ENCODE results near the gene RASGRF1.

The RASGRF1 gene

GRCh38 chr15:79059081-79059572, 31.5 kb downstream of the RASGRF1 start:
- Histone ChIP-seq H3K9me3 (ENCODE audit: insufficient read depth, low read length) (no peaks in the 10 kb centered on the region), H3K4me1 (ENCODE audit: insufficient read depth, insufficient read length) (peaks cover 3% of the 10 kb centered on the region), H3K27me3 (ENCODE audit: insufficient read depth, insufficient read length) (peaks cover 11% of the 10 kb centered on the region), H3K4me3 (ENCODE audit: insufficient read length, low read depth) (no peak overlapping the region), H3K9ac (ENCODE audit: insufficient read length, low read depth) (no peak overlapping the region), H3K36me3 (ENCODE audit: insufficient read depth, insufficient read length, low read length) (no peaks in the 10 kb centered on the region)
- no peak for DNase-seq (ENCODE audit: low read depth, low spot score)
- TF ChIP-seq SUZ12 (IDR thresholded peaks at IDR 0.05; ENCODE audit: extremely low read depth, insufficient read depth, insufficient read length) (no peak), YY1 (IDR thresholded peaks at IDR 0.05; ENCODE audit: insufficient read depth, insufficient read length) (no peak), ZNF274 (IDR thresholded peaks at IDR 0.05; ENCODE audit: low read depth, low read length) (no peak)

DNA sequence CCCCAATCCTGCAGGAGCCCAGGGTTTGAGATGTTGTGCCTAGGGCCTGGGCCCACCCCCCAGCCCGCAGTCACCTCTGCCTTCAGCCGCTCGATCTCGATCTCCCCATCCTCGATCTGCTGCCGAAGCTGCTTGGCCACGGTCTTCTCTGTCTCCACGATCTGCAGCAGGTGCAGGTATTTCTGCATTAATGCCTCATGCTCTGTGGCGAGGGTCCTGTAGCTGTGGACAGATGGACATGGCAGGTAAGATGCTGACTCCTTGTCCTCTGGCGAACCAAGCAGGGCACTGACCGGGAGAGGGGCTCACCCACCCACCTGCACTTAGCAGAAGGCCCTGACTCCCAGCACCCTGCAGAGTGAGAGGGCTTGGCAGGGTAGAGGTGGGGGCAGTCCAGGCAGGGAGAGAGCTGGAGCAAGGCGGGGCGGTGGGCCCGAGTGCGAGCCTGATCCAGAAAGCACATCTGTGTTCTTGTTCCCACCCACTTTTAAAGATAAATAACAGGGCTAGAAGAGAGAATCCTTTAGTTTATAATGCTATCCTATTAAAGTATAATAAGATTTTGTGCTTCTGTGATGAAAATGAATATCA, 32.2 kb downstream of the RASGRF1 start:
- H3K27me3 ChIP-seq (ENCODE audit: insufficient read depth, insufficient read length): peaks cover 11% of the 10 kb centered on the region
- no peak overlapping the region for H3K4me3 ChIP-seq (ENCODE audit: insufficient read length, low read depth)
- H3K36me3 ChIP-seq (ENCODE audit: insufficient read depth, insufficient read length, low read length): no peaks in the 10 kb centered on the region
- H3K4me1 ChIP-seq (ENCODE audit: insufficient read depth, insufficient read length): peaks cover 3% of the 10 kb centered on the region
- TF ChIP-seq YY1 (IDR thresholded peaks at IDR 0.05; ENCODE audit: insufficient read depth, insufficient read length) (no peak), SUZ12 (IDR thresholded peaks at IDR 0.05; ENCODE audit: extremely low read depth, insufficient read depth, insufficient read length) (no peak), ZNF274 (IDR thresholded peaks at IDR 0.05; ENCODE audit: low read depth, low read length) (no peak)
- no peak for DNase-seq (ENCODE audit: low read depth, low spot score)
- H3K9me3 ChIP-seq (ENCODE audit: insufficient read depth, low read length): no peaks in the 10 kb centered on the region
- H3K9ac ChIP-seq (ENCODE audit: insufficient read length, low read depth): no peak overlapping the region

DNA sequence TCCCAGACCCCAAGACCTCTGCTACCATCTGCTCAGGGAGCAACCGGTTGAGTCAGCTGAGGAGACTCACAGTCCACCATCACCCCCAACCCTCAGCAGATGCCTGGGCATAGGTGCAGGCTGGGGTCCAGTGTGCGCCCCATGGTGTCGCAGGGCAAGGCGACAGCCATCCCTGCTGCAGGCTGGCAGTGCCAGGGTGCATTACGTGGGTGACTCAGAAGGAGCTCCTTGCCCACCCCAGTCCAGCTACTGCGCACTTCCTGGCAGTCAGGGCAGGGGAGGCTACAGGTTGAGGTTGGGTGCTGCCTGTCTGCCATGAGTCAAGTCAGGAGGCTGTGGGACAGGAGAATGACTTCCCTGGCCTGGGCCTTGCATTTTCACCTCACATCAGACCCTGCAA, 33.5 kb downstream of the RASGRF1 start:
- no peaks in the 10 kb centered on the region for H3K9me3 ChIP-seq (ENCODE audit: insufficient read depth, low read length)
- no peak for TF ChIP-seq ZNF274 (IDR thresholded peaks at IDR 0.05; ENCODE audit: low read depth, low read length)
- no peak for TF ChIP-seq YY1 (IDR thresholded peaks at IDR 0.05; ENCODE audit: insufficient read depth, insufficient read length)
- TF ChIP-seq SUZ12 (IDR thresholded peaks at IDR 0.05; ENCODE audit: extremely low read depth, insufficient read depth, insufficient read length): no peak
- no peaks in the 10 kb centered on the region for H3K36me3 ChIP-seq (ENCODE audit: insufficient read depth, insufficient read length, low read length)
- no peak overlapping the region for H3K4me3 ChIP-seq (ENCODE audit: insufficient read length, low read depth)
- peaks cover 3% of the 10 kb centered on the region for H3K4me1 ChIP-seq (ENCODE audit: insufficient read depth, insufficient read length)
- DNase-seq (ENCODE audit: low read depth, low spot score): no peak
- H3K9ac ChIP-seq (ENCODE audit: insufficient read length, low read depth): no peak overlapping the region
- peaks cover 13% of the 10 kb centered on the region for H3K27me3 ChIP-seq (ENCODE audit: insufficient read depth, insufficient read length)

GRCh38 chr15:79054350-79054749, 36.2 kb downstream of the RASGRF1 start:
- DNase-seq (ENCODE audit: low read depth, low spot score): no peak
- Histone ChIP-seq H3K27me3 (ENCODE audit: insufficient read depth, insufficient read length) (peaks cover 10% of the 10 kb centered on the region), H3K9ac (ENCODE audit: insufficient read length, low read depth) (no peak overlapping the region), H3K9me3 (ENCODE audit: insufficient read depth, low read length) (no peaks in the 10 kb centered on the region), H3K4me1 (ENCODE audit: insufficient read depth, insufficient read length) (peaks cover 4% of the 10 kb centered on the region), H3K4me3 (ENCODE audit: insufficient read length, low read depth) (no peak overlapping the region), H3K36me3 (ENCODE audit: insufficient read depth, insufficient read length, low read length) (no peaks in the 10 kb centered on the region)
- no peak for TF ChIP-seq YY1 (IDR thresholded peaks at IDR 0.05; ENCODE audit: insufficient read depth, insufficient read length)
- TF ChIP-seq ZNF274 (IDR thresholded peaks at IDR 0.05; ENCODE audit: low read depth, low read length): no peak
- TF ChIP-seq SUZ12 (IDR thresholded peaks at IDR 0.05; ENCODE audit: extremely low read depth, insufficient read depth, insufficient read length): no peak

DNA sequence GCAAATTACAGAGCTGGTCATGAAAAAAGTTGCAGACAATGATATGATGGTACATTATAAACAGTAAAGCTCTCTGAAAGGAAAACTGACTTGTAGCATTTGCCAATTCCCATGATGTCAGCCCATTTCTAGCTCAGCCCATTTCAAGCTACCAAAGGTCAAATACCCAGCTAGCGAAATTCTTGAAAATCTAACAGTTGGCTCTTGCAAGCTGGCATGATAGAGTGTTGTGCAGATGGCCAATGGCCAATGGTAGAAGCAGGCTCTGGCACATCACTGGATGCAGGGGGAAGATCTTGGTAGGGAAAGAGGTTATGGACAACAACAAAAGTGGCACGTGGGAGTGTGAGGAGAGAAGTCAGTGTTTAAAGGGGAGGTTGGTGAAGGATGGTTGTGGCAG, 36.7 kb downstream of the RASGRF1 start:
- Histone ChIP-seq H3K4me3 (ENCODE audit: insufficient read length, low read depth) (no peak overlapping the region), H3K9ac (ENCODE audit: insufficient read length, low read depth) (no peak overlapping the region), H3K36me3 (ENCODE audit: insufficient read depth, insufficient read length, low read length) (no peaks in the 10 kb centered on the region), H3K4me1 (ENCODE audit: insufficient read depth, insufficient read length) (peaks cover 4% of the 10 kb centered on the region), H3K27me3 (ENCODE audit: insufficient read depth, insufficient read length) (peaks cover 7% of the 10 kb centered on the region), H3K9me3 (ENCODE audit: insufficient read depth, low read length) (no peaks in the 10 kb centered on the region)
- TF ChIP-seq ZNF274 (IDR thresholded peaks at IDR 0.05; ENCODE audit: low read depth, low read length) (no peak), SUZ12 (IDR thresholded peaks at IDR 0.05; ENCODE audit: extremely low read depth, insufficient read depth, insufficient read length) (no peak), YY1 (IDR thresholded peaks at IDR 0.05; ENCODE audit: insufficient read depth, insufficient read length) (no peak)
- no peak for DNase-seq (ENCODE audit: low read depth, low spot score)

GRCh38 chr15:79051941-79052731, 38.4 kb downstream of the RASGRF1 start:
- H3K4me3 ChIP-seq (ENCODE audit: insufficient read length, low read depth): no peak overlapping the region
- H3K4me1 ChIP-seq (ENCODE audit: insufficient read depth, insufficient read length): peaks cover 4% of the 10 kb centered on the region
- no peaks in the 10 kb centered on the region for H3K9me3 ChIP-seq (ENCODE audit: insufficient read depth, low read length)
- no peaks in the 10 kb centered on the region for H3K36me3 ChIP-seq (ENCODE audit: insufficient read depth, insufficient read length, low read length)
- peaks cover 2% of the 10 kb centered on the region for H3K27me3 ChIP-seq (ENCODE audit: insufficient read depth, insufficient read length)
- no peak for TF ChIP-seq ZNF274 (IDR thresholded peaks at IDR 0.05; ENCODE audit: low read depth, low read length)
- no peak for TF ChIP-seq SUZ12 (IDR thresholded peaks at IDR 0.05; ENCODE audit: extremely low read depth, insufficient read depth, insufficient read length)
- no peak for TF ChIP-seq YY1 (IDR thresholded peaks at IDR 0.05; ENCODE audit: insufficient read depth, insufficient read length)
- no peak overlapping the region for H3K9ac ChIP-seq (ENCODE audit: insufficient read length, low read depth)
- no peak for DNase-seq (ENCODE audit: low read depth, low spot score)

DNA sequence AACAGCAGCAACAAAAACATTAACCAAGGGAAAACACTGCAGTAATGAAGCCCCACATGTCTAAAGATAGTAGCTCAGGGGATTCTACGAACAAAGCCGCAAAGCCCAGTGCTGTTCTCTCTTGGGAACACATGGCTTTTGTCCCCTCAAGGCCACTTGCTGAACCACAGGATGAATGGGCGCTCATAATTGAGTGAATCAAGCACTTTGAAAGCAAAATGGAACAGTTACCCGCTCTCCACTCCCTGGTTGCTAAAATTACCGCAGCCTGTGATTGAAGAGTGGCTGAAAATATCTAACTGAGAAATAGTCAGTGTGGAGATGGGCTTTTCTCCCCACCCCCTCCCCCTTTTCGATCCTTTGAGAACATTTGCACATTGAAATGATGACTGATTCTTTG, 39.6 kb downstream of the RASGRF1 start:
- Histone ChIP-seq H3K9ac (ENCODE audit: insufficient read length, low read depth) (no peak overlapping the region), H3K4me1 (ENCODE audit: insufficient read depth, insufficient read length) (peaks cover 4% of the 10 kb centered on the region), H3K36me3 (ENCODE audit: insufficient read depth, insufficient read length, low read length) (no peaks in the 10 kb centered on the region), H3K4me3 (ENCODE audit: insufficient read length, low read depth) (no peak overlapping the region), H3K27me3 (ENCODE audit: insufficient read depth, insufficient read length) (peaks cover 2% of the 10 kb centered on the region), H3K9me3 (ENCODE audit: insufficient read depth, low read length) (no peaks in the 10 kb centered on the region)
- DNase-seq (ENCODE audit: low read depth, low spot score): no peak
- TF ChIP-seq YY1 (IDR thresholded peaks at IDR 0.05; ENCODE audit: insufficient read depth, insufficient read length): no peak
- no peak for TF ChIP-seq SUZ12 (IDR thresholded peaks at IDR 0.05; ENCODE audit: extremely low read depth, insufficient read depth, insufficient read length)
- TF ChIP-seq ZNF274 (IDR thresholded peaks at IDR 0.05; ENCODE audit: low read depth, low read length): no peak

Data from NT2/D1 (cell line).